HEK293T (cell line): ENCODE data around the gene HDLBP.

Experiments
- CTCF ChIA-PET: fragments of 350-600 bp; formaldehyde crosslinking; extraction: SDS; loops from one replicate; lab custom pipeline; 2021; ENCODE audit warnings: antibody characterized with exemption, inconsistent platforms; lab: Yijun Ruan, JAX
- POLR2A ChIA-PET: fragments of 350-600 bp; formaldehyde crosslinking; extraction: SDS; loops from one replicate; lab custom pipeline; 2020; ENCODE audit warnings: antibody characterized with exemption, inconsistent platforms; lab: Yijun Ruan, JAX
- DNase-seq: peaks from one replicate; pipeline ENCODE4 v3.0.0; 2012; ENCODE audit warnings: mixed read lengths; ENCODE audit errors: extremely low spot score
- ARNT ChIP-seq: fragments of 450-650 bp; IDR thresholded peaks from 2 replicates; pipeline ENCODE4 v1.6.1; 2017; ENCODE audit warnings: mild to moderate bottlenecking
- BHLHE40 ChIP-seq: fragments of 450-650 bp; IDR thresholded peaks from 2 replicates; pipeline ENCODE4 v1.6.1; 2016; ENCODE audit warnings: mild to moderate bottlenecking, moderate library complexity, borderline replicate concordance
- CTBP1 ChIP-seq: fragments of 450-650 bp; IDR thresholded peaks from 2 replicates; pipeline ENCODE4 v1.6.1; 2016; ENCODE audit warnings: borderline replicate concordance
- ELF4 ChIP-seq: fragments of 450-650 bp; IDR thresholded peaks from 2 replicates; pipeline ENCODE4 v1.6.1; 2017; ENCODE audit warnings: antibody characterized with exemption
- FOXA1 ChIP-seq: fragments of 450-650 bp; IDR thresholded peaks from 2 replicates; pipeline ENCODE4 v1.6.1; 2016; ENCODE audit warnings: mild to moderate bottlenecking
- FOXK2 ChIP-seq: fragments of 450-650 bp; IDR thresholded peaks from 2 replicates; pipeline ENCODE4 v1.6.1; 2016; ENCODE audit warnings: mild to moderate bottlenecking
- FOXM1 ChIP-seq: fragments of 450-650 bp; IDR thresholded peaks from 2 replicates; pipeline ENCODE4 v1.6.1; 2017; ENCODE audit warnings: mild to moderate bottlenecking, borderline replicate concordance
- HDGF ChIP-seq: fragments of 450-650 bp; IDR thresholded peaks from 2 replicates; pipeline ENCODE4 v1.6.1; 2017; ENCODE audit warnings: antibody characterized with exemption, borderline replicate concordance
- L3MBTL2 ChIP-seq: fragments of 450-650 bp; conservative IDR thresholded peaks from 2 replicates; pipeline ENCODE4 v1.6.1; 2016; ENCODE audit warnings: mild to moderate bottlenecking
- LEF1 ChIP-seq: fragments of 450-650 bp; IDR thresholded peaks from 2 replicates; pipeline ENCODE4 v1.6.1; 2017; ENCODE audit warnings: mild to moderate bottlenecking, borderline replicate concordance
- NFRKB ChIP-seq: fragments of 450-650 bp; IDR thresholded peaks from 2 replicates; pipeline ENCODE4 v1.6.1; 2016; ENCODE audit warnings: mild to moderate bottlenecking, moderate library complexity
- SP1 ChIP-seq: fragments of 450-650 bp; IDR thresholded peaks from 2 replicates; pipeline ENCODE4 v1.6.1; 2017
- SUZ12 ChIP-seq: fragments of 450-650 bp; IDR thresholded peaks from 2 replicates; pipeline ENCODE4 v1.6.1; 2016; ENCODE audit warnings: mild to moderate bottlenecking
- TARDBP ChIP-seq: fragments of 450-650 bp; IDR thresholded peaks from 2 replicates; pipeline ENCODE4 v1.6.1; 2016
- ZNF384 ChIP-seq: fragments of 450-650 bp; IDR thresholded peaks from 2 replicates; pipeline ENCODE4 v1.6.1; 2016
- TF ChIP-seq, protein P1 (sequence below): fragments of 450-650 bp; IDR thresholded peaks from 2 replicates; pipeline ENCODE4 v1.6.1; 2016

Gene HDLBP

DNA sequence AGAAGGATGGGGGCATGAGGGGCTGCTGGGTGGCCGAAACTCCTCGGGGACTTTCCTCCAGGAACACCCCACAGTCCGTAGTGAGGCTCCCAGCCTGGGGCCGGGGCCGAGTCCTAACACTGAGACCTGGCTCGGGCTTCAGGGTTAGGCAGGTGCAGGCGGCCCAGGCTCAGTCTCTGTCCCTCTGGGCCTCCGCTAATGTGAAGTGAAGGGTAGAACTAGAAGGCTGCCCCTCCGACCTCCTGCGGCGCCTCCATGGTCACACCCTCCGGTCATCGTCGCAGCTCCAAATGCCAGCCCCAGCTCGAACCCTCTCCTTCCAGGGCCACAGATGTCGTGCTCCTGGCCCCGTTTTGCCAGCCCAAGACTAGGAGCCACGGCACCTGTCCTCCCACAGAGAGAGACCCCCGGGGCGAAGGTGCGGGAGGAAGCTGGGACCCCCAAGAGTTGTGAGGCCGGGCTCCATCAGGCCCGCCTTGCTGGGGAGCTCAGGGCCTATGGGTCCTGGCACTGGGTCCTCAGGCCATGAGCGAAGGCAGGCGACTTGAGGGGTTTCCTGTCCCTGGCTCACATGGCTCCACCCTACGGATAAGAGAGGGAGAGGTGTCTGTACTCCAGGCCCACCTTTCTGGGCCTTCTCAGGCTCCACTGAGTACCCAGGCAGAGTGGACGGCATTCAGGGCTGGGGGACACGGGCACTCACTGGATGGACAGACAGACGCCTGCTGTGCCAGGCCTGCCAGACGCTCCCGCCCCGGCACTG lies 126.2 kb downstream of the HDLBP start:
- ChIA-PET CTCF (interaction anchor here (0.6 kb wide), 1 partner anchor 21 kb away, joined by 4 read pairs; no protein-coding TSS in a partner anchor), POLR2A (no interaction called here)
- no peak for DNase-seq
- TF ChIP-seq L3MBTL2 (no peak), HDGF (no peak)

DNA sequence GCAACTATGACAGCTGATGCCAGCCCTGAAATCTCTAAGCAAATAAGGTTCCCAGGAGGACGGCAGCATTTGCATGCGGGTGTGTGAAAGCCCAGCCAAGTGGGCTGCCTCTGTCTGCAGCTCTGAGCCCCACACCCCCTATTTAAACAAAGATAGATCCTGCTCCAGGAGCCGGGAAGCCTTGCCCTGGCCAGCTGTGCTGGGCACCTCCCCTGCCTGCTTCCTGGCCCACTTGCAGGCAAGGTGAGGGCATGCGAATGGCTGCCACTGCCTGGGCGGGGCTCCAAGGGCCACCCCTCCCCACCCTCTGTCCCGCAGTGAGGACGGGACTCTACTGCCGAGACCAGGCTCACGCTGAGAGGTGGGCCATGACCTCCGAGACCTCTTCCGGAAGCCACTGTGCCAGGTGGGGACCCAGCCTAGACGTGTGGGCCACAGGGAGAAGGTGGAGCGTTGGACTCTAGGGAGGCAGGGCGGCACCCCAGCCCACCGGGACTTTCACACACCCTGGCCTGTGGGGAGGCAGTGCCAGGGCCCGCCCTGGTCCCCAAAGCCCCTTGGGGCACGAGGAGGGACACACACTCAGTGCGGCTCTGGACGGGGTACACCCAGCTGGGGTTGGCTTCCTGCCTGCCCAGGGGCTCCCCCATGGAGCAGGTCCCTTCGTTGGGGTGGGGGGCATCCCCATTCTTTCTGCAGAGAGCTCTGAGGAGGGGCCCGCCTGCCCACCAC lies 126.9 kb downstream of the HDLBP start, which contains the start of gene ANO7:
ANO7 (plus strand) TSS at position 317 of the 732 bp plus-strand sequence. CDS start 1,387 bp downstream, outside the sequence.
- DNase-seq, result no peak
- CTCF ChIA-PET, result interaction anchor here (0.6 kb wide), 1 partner anchor 22 kb away, joined by 4 read pairs; no protein-coding TSS in a partner anchor
- POLR2A ChIA-PET, result no interaction called here
- TF ChIP-seq SUZ12, result no peak
- TF ChIP-seq SP1, result no peak
- no peak for TF ChIP-seq BHLHE40
- no peak for TF ChIP-seq FOXA1
- TF ChIP-seq CTBP1, result no peak
- no peak for TF ChIP-seq NFRKB
- no peak for TF ChIP-seq ELF4
- TF ChIP-seq ARNT, result no peak
- TF ChIP-seq, protein P1, sequence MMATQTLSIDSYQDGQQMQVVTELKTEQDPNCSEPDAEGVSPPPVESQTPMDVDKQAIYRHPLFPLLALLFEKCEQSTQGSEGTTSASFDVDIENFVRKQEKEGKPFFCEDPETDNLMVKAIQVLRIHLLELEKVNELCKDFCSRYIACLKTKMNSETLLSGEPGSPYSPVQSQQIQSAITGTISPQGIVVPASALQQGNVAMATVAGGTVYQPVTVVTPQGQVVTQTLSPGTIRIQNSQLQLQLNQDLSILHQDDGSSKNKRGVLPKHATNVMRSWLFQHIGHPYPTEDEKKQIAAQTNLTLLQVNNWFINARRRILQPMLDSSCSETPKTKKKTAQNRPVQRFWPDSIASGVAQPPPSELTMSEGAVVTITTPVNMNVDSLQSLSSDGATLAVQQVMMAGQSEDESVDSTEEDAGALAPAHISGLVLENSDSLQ, result no peak
- TF ChIP-seq TARDBP, result no peak
- no peak for TF ChIP-seq L3MBTL2
- no peak for TF ChIP-seq FOXM1
- no peak for TF ChIP-seq HDGF

DNA sequence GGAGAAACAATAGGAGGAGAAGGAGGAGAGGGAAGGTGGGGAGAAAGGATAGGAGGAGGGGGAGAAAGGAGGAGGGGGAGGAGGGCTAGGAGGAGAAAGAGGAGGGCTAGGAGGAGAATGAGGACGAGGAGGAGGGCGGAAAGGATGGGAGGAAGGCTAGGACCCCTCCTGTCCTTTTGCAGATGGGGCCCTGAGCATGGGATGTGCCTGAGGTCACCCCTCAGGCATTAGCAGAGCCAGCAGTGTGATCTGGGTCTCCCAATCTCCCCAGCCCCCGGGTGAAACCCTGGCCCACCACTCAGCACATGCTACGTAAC lies 127.6 kb downstream of the HDLBP start:
- TF ChIP-seq NFRKB, result no peak
- no peak for TF ChIP-seq TARDBP
- POLR2A ChIA-PET, result no interaction called here
- CTCF ChIA-PET, result no interaction called here
- DNase-seq, result no peak

DNA sequence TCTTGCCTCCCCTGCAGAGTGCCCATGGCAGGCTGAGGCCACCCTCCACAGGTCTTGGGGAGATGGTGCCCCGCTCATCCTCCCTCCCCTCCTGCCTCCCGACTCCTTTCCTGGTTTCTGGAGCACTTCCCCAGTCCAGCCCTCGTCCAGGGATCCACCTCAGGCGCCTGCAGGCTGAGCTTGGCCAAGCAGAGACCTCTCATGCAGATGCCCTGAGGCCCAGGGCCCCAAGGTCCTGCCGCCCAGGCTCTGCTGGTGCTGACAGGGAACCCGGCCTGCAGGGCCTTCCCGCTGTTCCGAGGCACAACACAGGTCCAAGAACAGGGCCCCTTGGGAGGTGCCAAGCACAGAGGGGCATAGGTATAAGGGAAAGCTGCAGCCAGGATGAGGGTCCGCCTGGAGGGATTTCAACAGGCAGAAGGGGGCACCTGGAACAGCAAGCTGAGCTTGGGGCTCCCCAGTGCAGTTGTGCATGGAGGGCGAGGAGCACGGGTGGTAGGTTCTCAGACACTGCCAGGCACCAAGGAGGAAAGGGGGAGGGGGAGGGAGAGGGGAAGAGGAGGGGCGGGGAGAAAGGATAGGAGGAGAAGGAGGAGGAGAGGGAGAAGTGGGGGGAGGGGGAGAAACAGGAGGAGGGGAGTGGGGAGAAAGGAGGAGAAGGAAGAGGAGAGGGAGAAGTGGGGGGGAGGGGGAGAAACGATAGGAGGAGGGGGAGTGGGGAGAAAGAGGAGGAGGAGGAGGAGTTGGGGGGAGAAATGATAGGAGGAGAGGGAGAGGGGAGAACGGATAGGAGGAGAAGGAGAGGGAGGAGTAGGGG lies 128.2 kb downstream of the HDLBP start:
- DNase-seq, result no peak
- CTCF ChIA-PET, result no interaction called here
- POLR2A ChIA-PET, result no interaction called here
- TF ChIP-seq NFRKB (no peak), FOXM1 (no peak), BHLHE40 (no peak), HDGF (no peak), TARDBP (no peak), FOXK2 (no peak)

DNA sequence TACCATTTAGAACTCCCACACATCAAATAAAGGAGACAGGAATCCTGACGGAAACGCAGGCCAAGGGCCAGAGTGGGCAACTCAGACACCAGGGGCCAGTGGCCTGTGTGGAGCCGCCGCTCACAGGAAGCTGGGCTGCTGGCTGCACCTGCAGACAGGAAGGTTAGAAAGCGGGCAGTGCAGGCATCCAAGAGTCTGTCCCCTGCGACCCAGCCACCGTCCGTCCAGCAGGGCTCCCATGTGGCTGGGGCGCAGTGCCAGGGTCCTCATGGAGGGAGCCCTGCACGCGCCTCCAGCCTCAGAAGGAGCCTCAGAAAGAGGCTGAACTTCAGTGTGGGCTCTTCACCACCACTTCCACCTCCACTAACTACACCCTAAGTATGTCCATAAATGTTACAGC lies 129.5 kb downstream of the HDLBP start:
- no peak for DNase-seq
- ChIA-PET CTCF (no interaction called here), POLR2A (no interaction called here)
- TF ChIP-seq NFRKB, result no peak
- TF ChIP-seq HDGF, result no peak
- no peak for TF ChIP-seq TARDBP
- TF ChIP-seq SP1, result no peak
- TF ChIP-seq CTBP1, result no peak
- TF ChIP-seq L3MBTL2, result no peak
- no peak for TF ChIP-seq LEF1
- no peak for TF ChIP-seq SUZ12
- TF ChIP-seq FOXM1, result no peak
- TF ChIP-seq, protein P1, result no peak
- TF ChIP-seq ARNT, result no peak
- no peak for TF ChIP-seq ZNF384

DNA sequence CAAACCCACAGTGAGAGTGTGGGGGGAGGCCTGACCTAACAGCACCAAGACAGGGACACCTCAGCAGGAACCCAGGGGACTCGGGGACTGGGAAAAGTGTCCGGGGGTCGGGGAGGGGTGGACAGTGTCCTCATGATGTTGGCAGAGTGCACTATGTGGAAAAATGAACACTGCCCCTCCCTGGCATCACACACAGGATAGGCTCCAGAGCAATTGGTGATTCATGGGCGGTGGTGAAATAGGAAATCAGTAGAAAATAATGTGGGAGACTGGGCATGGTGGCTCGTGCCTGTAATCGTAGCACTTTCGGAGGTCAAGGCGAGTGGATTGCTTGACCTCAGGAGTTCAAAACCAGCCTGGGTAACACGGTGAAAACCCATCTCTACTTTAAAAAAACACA lies 130.6 kb downstream of the HDLBP start:
- POLR2A ChIA-PET, result no interaction called here
- TF ChIP-seq ELF4 (no peak), FOXK2 (no peak), BHLHE40 (no peak), CTBP1 (no peak), ZNF384 (no peak), NFRKB (no peak), FOXM1 (no peak), HDGF (no peak), LEF1 (no peak), SP1 (no peak), FOXA1 (no peak), ARNT (no peak)
- DNase-seq, result no peak
- CTCF ChIA-PET, result no interaction called here
